RPMI8226 (cell line): Measurements from ENCODE around the gene LIPE.
A peak's percentile ranks its signal among the peaks of the same experiment; 100 is the strongest.

Experiments
- DNase-seq: peaks from one replicate; pipeline ENCODE4 v3.0.0-alpha.2; 2015

The LIPE gene

DNA sequence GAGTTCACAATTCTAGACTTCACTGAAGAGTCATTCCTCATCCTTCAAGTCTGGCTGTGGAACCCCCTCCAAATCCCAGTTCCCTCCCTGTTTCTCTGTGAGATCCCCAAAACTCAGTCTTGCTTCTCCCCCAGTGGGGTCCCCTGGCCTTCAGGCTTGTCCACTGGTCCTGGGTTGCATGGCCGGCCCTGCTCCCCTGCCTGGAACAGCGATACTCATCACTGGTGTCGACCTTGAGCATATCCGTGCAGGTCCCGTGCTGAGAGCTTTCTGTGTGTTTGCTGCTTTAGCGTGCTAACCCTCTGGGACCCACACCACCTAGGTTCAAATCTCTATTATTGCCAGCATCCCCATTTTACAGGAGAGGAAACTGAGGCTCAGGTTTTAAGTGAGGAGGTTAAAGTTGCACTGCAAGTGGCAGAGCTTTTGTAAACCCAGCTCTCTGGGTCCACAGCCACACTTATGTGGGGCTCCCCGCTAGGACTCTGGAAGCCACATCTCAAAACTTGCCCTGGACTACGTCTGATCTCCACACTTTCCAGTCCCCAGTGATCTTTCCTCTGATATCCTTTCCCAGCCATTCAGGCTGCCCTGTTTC is 15.5 kb downstream of the LIPE start:
- DNase-seq, result no peak

- no peak for DNase-seq
Observed at GRCh38 chr19:42410371-42410770, 16.8 kb downstream of the LIPE start.

DNA sequence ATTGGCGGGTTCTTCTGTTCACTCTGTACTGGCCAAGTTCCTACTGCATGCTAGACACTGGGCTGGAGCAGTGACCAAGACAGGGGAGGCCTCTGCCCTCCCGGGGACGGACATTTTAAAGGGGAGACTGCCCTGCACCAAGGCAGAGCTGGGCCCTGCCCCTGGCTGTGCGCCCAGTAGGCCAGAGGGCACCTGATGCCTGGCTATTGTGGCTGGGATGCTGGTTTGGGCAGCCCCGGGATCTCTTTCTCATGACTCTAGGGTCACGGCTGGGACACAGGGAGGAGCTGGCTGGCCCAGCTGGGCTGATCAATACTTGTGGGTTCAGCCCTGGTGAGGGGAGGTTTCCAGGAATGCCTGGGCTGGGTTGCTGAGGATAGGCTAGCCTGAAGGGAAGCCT is 17.7 kb downstream of the LIPE start:
- DNase-seq, result no peak

GRCh38 chr19:42407816-42408175 is 19.4 kb downstream of the LIPE start:
- no peak for DNase-seq

- DNase-seq, result no peak
Observed at GRCh38 chr19:42407085-42407815, 19.9 kb downstream of the LIPE start.

- no peak for DNase-seq
Observed at GRCh38 chr19:42406111-42406510, 21.1 kb downstream of the LIPE start.

- DNase-seq, result no peak
Observed at GRCh38 chr19:42403586-42403985, 23.6 kb downstream of the LIPE start.

- no peak for DNase-seq
Observed at GRCh38 chr19:42402376-42403116, 24.6 kb downstream of the LIPE start.

DNA sequence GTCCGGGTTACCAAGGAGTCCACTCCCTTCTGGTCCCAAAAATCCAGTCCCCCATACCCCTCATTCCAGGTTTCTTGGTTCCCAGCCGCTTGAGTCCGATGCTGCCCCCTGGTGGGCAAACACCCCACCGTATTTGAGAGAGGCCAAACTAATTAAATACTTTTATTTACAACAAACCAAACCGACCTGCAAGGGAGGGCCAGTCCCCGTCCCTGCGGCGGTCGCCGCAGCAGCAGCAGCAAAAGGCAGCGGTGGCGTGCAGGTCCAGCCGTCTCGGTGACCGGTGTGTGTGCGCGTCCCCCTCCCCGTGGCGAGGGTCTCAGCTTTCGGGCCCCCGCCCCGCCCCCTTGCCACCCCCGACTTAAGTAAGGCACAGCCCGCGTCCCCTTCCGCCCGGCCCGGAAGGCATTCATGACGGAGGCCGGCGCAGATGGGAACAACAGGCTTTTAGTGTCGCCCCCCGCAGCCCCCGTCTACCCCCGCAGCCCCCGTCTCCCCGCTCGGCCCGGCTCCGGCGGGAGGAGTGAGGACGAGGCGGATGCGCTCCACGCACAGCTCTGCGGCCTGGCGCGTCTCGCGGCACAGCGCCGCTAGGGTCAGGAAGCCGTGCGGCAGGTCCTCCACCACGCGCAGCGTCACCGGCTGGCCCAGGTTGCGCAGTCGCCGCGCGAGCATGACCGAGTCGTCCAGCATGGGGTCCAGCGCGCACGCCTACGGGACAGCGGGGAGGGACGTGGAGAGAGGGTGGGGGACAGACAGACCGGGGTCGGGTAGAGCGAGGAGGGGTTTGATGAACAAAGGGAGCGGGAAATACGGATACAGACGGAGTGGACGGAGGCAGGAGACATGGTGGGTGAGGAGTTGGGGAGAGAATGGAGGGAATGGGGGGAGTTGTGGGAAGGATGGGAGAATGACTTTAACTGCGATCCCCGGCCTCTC is 25.6 kb downstream of the LIPE start:
- peak; percentile 56 for DNase-seq

DNA sequence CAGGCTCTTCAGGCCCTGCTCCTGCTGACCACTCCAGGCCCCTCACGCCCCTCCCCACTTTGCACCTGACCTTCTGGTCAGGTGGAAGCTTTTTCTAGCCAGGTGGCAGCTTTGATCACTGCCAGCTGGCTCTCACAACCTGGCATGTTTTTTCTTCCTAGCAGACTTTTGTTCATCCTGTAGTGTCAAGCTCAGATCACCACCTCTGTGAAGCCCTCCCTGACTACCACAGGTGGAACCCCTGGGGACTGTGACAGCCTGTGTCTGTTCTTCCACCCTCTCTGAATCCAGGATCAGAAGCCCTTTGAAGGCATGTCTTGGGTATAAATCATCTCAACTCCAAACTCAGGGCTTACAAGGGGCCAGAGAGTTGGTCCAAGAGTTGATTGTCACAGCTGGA is 26.8 kb downstream of the LIPE start:
- DNase-seq, result no peak

DNA sequence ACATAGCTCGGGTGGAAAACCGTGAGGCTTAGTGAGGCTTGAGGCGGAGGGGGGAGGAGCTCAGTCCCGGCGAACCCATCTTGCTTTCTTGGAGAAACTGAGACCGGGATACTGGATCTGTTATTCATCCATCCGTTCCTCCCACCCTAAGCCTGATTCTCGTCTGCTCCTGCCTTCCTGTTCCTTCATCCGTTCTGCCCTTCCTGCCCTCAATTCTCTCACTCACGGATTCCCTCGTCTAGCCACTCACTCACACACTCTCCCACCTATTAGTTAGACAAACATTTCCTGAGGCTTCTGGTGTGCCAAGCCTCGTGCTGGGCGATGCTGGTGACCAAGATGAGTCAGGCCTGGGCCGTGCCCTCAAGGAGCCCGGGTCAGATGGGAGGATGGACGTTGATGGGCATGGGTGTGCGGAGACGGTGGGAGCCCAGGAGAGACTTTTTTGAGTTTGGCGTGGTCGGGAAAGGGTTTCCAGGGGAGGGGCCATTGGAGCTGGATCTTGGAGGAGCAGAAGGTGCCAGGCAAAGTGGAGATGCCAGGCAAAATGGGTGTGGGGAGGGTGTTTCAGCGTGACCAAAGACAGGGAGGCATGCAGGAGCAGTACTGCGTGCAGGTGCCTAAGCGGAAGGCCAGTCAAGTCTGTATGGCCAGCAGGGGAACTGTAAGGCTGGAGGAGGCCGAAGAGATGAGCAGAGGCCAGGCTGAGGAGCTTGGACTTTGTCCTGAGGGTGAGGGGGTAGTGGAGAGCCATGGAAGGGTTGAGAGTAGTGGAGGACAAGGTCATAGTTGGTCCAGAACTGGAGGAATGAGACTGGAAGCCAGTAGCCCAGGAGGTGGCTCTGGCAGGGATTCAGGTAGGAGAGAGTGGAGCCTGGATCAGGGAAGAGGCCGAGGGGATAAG is 29.7 kb downstream of the LIPE start:
- peak; percentile 12 for DNase-seq

- peak; percentile 95 for DNase-seq
Observed at GRCh38 chr19:42396381-42397262, 30.6 kb downstream of the LIPE start.

DNA sequence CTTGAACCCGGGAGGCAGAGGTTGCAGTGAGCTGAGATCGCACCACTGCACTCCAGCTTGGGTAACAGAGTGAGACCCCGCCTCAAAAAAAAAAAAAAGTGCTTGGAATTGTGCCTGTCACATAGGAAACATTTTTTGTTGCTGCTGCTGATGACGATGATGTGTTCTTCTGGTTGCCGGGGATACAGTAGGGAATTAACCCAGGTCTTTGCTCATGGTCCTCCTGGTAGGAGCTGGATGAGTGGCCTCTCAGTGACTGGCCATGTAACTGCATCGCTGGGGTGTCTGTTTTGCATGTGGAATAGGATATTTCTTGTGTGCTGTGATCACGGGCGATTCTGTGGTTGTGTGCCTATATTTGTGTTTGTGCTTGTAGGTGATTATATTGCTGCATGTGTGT is 32.4 kb downstream of the LIPE start:
- no peak for DNase-seq

DNA sequence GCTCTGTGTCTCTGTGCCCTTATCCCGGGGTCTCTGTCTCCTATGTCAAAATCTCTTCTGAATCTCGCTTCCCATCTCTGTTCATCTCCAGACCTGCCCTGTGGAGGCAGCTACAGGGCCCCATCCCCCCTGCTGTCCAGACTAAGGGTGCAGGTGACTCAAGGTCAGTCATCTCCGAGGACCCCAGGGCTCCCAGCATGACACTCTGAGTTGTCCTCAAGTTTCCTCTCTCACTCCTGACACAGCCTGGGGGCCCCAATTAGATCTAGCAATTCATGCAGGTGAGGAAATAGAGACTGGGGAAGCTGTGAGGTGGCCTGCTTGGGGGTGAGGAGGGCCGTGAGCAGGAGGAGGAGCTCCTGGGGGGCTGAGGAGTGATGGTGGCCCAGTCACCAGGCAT is 35.0 kb downstream of the LIPE start:
- no peak for DNase-seq

GRCh38 chr19:42389899-42390298 is 37.3 kb downstream of the LIPE start, which contains the start of gene CNFN:
TSS of gene CNFN (minus strand) at chr19:42390297. CDS start at chr19:42389037, 1,260 bp downstream.
- no peak for DNase-seq

- DNase-seq, result no peak
Observed at GRCh38 chr19:42388851-42389489, 38.2 kb downstream of the LIPE start.

GRCh38 chr19:42386974-42387707 is 40.0 kb downstream of the LIPE start:
- DNase-seq, result peak; percentile 75

DNA sequence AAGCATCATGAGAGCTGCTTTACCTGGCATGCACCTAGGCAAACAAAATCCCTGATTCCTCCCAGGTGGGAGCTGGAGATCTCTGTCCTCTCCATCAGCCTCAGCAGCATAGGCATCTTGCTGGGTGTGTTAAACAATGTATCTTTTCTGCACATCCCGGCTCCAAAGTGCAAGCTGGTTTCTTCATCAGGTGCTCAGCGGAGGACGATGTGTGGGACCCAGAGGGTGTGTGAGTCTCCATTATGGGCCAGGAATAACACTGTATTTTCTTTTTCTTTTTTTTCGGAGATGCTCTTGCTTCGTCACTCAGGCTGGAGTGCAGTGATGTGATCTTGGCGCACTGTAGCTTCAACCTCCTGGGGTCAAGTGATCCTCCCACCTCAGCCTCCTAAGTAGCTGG is 47.0 kb downstream of the LIPE start:
- DNase-seq, result no peak
